Measurements from ENCODE around the gene PA2G4.
"Not testable (repeated sequence)": the region's sequence is repeated elsewhere in the genome, so short reads cannot be mapped to it uniquely, and the experiment has no call there.

PA2G4 gene

DNA sequence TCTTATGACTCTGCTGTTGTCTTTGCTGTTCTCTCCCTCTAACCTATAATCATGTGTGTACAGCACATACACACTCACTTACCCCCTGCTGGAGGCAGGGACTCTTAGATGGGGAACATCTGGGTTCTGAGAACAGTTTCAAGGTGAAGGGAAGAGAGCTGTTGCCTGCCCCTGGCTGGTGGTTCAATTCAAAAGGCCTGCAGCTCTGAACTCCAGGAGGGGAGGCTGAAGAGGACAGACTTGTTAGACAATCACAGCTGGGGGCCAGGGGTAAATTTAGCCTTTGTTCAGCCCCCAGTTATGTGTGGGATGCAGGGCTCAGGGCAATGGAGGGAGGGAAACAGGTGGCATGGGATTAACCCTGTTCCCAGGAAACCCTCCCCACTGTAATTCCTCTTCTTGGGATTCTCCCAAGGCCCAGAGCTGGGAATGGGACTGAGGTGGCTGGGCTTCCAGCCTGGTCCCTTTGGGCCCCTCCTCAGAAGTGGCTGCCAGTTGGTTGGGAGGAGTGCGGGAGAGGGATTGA is 50.0 kb downstream of the PA2G4 start:
- DNase-seq = no peak

DNA sequence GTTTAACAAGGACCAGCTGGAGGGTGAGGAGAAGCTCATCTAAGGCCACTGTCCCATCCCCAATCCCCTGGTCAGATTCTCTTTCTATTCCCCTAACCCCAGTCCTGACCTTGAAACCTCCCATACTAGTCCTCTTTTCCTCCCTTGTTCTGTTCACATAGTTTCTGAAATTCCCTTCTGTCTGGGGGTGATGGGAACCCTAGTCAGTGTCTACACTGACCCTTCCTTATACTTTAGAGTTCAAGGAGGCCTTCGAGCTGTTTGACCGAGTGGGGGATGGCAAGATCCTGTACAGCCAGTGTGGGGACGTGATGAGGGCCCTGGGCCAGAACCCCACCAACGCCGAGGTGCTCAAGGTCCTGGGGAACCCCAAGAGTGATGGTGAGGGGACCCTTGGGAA is 50.5 kb downstream of the PA2G4 start:
- DNase-seq = no peak

DNA sequence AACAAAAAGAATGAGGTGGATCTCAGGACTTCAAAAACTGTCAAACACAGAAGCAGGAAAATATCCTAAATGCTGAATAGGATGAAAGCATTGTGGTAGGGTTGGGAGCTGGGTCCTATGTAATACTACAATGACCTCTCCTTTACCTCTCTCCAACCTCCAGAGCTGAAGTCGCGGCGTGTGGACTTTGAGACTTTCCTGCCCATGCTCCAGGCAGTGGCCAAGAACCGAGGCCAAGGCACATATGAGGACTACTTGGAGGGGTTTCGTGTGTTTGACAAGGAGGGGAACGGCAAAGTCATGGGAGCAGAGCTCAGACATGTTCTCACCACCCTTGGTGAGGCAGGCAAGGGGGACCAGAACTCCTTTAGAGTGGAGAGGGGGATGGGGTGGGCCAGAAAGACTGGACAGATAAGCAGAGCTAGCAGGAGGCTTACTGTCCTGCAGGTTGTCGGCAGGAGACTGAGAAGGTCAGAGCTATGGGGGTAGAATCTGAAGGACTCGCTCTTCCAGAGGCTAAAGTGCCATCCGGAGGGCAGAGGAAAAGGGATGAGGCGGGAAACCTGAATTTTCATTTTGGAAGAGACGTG is 51.0 kb downstream of the PA2G4 start:
- no peak for DNase-seq

DNA sequence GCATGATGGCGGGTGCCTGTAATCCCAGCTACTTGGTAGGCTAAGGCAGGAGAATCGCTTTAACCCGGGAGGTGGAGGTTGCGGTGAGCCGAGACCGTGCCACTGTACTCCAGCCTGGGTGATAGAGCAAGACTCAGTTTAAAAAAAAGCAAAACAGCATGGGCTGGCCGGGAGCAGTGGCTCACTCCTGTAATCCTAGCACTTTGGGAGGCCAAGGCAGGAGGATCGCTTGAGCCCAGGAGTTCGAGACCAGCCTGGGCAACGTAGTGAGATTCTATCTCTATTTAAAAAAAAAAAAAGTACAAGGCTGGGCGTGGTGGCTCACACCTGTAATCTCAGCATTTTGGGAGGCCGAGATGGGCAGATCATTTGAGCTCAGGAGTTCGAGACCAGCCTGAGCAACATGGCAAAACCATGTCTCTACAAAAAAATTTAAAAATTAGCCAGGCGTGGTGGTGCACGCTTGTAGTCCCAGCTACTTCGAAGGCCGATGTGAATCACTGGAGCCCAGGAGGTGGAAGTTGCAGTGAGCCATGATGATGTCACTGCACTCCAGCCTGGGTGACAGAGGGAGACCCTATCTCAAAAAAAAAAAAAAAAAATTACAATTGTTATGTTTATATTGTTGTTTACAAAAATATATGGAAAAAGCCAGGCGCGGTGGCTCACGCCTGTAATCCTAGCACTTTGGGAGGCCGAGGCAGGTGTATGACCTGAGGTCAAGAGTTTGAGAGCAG is 52.3 kb downstream of the PA2G4 start:
- DNase-seq = not testable (repeated sequence)

DNA sequence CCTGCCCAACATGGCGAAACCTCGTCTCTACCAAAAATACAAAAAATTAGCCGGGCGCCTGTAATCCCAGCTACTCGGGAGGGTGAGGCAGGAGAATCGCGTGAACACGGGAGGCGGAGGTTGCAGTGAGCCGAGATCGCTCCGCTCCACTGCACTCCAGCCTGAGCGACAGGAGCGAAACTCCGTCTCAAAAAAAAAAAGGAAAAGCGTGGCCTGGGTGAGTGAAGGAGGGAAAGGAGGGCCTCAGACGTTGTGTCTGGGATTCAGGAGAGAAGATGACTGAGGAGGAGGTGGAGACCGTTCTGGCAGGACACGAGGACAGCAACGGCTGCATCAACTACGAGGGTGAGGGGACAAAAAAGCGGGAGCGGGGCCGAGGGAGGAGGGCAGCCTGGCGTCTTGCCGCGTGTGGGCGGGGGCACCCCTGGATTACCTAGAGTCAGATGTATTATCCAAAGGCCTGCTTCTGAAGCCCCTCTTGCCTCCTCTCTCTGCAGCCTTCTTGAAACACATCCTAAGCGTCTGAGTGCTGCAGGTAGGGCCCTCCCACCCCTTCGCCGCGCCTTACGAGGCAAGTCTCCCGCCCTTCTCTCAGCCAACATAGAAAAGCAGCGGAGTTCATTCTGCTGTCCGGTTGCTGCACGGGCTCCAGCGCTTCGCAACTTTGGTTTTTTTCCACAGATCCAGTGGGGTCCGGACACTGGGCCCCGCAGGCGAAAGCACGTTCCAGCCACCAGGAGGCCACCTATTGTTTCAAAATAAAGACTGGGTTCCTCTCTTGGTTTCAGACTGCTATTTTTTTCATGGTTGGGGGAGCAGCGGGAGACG is 53.1 kb downstream of the PA2G4 start:
- peak; percentile 84 for DNase-seq

DNA sequence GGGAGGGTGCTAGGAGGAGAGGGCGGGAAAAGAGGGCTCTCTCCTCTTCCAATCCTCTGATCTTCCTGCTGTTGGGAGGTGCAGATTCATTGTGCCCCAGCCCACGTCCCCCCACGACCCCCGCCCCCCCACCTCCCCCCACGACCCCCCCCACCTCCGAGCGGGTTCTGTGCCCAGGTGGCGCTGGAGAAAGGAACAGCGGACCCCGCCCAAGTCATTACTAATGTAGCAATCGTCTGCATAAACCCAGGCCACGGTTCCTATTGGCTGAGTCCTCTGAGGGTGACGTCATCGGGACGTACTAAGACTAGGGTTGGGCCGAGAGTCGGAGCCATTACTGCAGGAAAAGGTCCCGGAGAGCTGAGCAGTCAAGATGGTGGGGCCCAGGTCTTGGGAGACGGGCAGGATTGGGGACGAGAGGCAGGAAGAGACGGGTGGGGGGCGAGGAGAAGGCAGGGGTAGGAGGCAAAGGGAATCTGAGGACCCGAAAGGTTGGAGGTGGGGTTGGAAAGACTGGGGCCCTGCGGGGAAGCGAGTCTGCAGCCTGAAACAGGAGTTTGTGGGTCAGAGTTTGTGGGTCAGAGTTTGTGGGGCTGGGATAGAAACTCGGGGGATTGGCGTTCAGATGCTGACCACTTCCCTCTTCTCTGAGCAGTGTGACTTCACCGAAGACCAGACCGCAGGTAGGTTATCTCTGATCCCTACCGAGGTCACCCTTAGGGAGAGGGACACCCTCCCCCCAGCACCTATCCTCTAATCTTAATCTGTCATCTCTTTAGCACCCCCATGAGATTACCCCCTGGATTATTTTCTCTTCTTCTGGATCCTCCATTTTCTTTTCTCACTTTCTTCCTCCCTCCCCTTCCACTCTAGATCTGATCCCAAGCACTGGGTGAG is 53.9 kb downstream of the PA2G4 start, which contains the start of gene MYL6:
MYL6 (plus strand) TSS at position 331 of the 897 bp plus-strand sequence; CDS start at position 374, 43 bp downstream.
- peak; percentile 91 for DNase-seq

DNA sequence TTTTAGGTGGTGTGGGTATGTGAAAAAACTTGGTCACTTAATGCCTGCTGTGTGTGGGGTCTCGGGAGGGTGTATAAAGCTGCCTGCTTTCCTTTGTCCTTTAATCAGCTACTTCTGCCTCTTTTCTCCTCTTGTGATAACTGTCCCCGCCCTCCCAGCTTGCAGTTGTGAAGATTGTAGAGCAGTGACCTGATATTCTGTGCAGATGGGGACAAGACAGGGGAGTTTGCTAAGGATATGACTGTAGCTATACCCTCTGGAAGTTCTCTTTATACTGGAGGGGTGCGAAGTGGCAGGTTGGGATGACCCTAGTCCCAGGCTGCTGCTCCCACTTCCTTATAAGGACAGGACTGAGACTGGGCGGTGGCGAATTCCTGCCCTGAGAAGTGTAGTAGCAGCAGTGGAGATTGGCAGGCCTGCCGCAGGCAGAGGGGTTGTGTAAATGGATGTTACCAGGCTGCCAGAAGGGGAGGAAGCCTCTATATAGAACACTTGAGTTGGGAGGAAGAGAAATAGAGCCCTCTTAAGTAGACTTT is 54.6 kb downstream of the PA2G4 start:
- peak; percentile 75 for DNase-seq

DNA sequence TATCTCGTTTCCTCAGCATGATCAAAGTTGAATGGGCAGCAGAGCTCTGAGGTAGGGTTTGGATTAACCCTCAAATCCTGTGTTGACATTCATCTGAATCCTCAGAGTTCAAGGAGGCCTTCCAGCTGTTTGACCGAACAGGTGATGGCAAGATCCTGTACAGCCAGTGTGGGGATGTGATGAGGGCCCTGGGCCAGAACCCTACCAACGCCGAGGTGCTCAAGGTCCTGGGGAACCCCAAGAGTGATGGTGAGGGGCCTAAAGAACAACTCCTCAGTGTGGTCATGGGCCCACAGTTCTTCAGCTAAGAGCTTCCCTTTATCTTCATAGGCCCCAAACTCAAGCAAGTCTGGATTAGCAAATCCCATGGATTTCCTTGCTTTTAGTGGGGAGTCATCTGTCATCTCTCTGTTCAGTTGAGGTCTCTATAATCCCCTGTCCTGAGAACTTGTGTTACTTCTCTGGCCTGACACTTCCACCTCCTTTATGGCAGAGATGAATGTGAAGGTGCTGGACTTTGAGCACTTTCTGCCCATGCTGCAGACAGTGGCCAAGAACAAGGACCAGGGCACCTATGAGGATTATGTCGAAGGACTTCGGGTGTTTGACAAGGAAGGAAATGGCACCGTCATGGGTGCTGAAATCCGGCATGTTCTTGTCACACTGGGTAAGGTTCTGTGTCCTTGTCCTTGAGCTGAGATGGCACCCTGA is 55.3 kb downstream of the PA2G4 start:
- DNase-seq = no peak

DNA sequence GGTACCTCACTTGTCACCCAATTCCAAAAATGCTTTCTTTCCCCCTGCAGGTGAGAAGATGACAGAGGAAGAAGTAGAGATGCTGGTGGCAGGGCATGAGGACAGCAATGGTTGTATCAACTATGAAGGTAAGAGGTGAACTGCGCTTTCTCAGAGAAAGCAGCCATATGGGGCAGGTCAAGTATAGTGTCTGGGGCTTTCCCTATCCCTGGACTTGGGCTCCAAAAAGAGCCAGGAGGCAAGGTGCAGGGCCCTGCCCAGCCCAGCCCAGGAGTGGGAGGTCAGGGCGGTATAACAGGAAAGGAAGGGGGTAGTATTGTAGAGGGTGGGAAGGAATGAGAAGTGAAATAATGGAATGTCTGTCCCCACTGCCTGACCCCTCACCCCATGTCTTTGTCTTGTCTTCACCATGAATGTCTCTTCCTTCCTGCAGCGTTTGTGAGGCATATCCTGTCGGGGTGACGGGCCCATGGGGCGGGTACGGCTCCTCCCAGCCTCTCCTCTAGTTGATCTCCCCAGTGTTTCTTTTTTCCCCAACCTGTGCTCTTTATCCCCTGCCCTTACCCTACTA is 55.9 kb downstream of the PA2G4 start:
- DNase-seq = peak; percentile 76

DNA sequence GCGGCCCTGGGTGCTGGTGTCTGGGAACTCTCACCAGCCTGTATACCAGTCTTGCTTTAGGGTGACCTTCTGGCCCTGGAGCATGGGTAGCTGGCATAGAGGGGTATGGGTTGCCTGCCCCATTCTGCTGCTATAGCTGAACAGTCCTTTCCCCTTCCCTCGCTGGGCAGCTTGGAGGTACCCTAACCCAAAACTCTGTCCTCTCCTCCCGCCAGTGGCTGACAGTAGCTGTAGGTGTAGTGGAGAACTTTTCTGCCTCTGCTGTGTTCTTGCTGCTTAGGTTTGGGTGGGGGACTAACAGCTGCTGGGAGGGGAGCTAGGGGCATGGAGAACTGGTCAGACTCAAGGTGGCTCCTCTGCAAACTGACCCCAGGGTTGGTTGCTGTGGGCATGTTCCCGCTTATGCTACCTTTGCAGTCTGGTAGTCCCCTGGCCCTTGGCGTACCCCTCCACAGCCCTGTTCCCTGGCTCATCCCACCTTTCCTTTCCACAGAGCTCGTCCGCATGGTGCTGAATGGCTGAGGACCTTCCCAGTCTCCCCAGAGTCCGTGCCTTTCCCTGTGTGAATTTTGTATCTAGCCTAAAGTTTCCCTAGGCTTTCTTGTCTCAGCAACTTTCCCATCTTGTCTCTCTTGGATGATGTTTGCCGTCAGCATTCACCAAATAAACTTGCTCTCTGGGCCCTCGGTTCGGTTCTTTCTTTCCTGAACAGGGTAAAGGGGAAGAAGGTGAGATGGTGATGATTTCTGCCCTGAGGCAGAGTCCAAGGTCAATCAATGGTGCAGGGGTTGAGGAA is 56.7 kb downstream of the PA2G4 start:
- no peak for DNase-seq

DNA sequence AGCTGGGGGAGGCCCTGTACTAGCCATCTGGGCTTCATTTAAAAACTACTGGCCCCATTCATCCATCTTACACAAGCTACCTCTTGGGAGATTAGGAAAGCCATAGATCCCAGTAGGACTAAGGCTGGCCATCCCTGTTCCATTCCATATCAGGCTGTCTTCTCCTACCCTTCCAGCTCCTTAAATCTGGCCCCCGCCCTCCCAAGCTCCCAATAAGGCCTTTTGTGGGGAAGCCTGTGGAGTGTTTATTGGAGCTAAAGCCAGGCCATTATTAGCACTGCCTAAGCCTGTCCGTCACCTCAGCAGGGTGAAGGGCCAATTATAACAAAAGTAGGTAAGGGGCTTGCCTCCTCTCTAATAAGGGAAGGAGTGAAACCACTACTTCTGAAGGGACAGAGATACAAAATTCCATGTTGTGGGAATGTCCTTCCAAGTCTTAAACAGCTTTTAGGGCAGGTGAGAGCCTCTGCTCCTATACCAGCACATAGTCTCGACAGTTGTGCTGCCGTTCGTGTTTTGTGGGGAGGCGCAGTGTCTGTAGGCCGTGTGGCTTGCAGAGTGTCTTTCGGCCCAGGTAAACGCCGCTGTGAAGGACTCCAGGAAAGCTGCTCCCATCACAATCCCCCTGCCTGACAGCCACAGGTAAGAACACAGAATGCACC is 57.5 kb downstream of the PA2G4 start:
- DNase-seq = no peak

DNA sequence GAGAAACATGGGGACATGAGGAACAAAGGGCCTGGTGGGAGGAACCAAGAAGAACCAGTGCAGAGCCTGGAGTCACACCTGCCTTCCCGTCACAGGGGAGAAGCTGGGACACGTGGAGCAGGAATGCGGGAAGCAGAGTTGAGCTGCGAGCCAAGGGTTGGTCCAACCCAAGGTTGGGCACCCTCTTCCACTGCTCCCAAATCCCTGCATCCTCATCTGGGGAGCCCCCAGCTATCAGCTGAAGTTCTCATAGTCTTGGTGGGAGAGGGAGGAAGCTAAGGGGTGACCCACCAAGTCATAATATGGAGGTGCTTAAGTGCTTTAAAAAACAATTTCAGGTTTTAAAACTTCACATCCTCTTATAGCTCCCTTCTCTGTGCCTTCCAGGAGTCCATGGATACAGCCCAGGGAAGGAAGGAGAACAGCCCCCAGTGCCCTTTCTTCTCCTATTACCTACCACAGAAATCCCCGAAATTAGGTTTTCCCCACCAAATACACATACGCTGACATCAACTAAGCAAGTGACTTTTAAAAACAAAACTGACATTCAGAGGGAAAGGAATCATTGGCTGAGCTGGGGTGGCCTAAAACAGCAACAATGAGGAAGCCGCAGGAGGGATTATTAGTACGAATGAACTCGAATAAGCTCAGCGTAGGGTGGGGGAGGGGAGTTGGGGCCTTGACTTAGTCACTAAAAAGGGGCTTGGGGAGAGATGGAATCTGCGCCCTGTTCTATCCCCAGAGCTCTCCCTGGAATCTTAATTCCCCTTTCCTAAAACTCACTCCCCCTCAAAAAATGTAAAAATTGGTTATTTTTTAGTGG is 58.3 kb downstream of the PA2G4 start:
- no peak for DNase-seq
